Measurements from ENCODE around the gene SVOPL. TPM values are rescaled to one million over a fixed set of nuclear protein-coding genes. Genes with fewer than 3 reads are reported as not detected.

The SVOPL gene
- total and polyA plus RNA-seq, 2 experiments from 2014 or later = 0.95 to 1.1 TPM

DNA sequence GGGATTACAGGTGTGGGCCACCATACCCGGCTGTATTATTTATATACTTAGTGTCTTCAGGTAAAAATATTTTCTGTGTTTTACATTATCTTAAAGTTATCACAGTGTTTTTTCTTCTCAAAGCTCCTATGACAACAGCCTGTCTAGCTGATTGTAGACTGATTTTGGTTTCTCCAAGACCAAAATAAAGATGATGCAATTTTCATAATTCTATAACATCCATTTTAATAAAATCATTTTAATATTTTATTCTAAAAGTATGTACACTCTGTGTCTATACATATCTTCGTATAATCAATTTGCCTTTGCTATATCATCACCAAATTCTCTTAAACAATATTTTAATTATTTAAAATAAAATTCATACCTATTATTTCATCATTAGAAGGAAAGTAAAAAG lies 132.5 kb downstream of the SVOPL start:
- DNase-seq (ENCODE audit: low spot score) = no peak
- Histone ChIP-seq H3K4me3 (no peak overlapping the region), H4K20me1 (ENCODE audit: insufficient read depth, poor library complexity, severe bottlenecking) (no peaks in the 10 kb centered on the region), H3K36me3 (replicated peaks; ENCODE audit: insufficient read depth, low read depth) (peaks cover 13% of the 10 kb centered on the region), H2AFZ (no peak overlapping the region), H3K4me2 (no peak overlapping the region), H3K27me3 (no peaks in the 10 kb centered on the region), H3K9me2 (replicated peaks; ENCODE audit: insufficient read depth) (no peaks in the 10 kb centered on the region), H3K9me3 (ENCODE audit: low read depth) (peaks cover 12% of the 10 kb centered on the region), H3K79me2 (peaks cover 6% of the 10 kb centered on the region), H3K4me1 (ENCODE audit: insufficient read depth) (no peaks in the 10 kb centered on the region), H3K27ac (no peak overlapping the region)
- 100% methylated on average over 2 of the region's 2 CpGs for WGBS (ENCODE audit: low lambda C conversion rate, missing lambda C conversion rate)
- TF ChIP-seq EZH2 (IDR thresholded peaks at IDR 0.05; ENCODE audit: borderline replicate concordance) (no peak), CTCF (IDR thresholded peaks at IDR 0.05; ENCODE audit: poor library complexity) (no peak), EZH2phosphoT487 (IDR thresholded peaks at IDR 0.05; ENCODE audit: low read depth, severe bottlenecking, unreplicated experiment) (no peak)

- Histone ChIP-seq H3K27me3 (no peaks in the 10 kb centered on the region), H3K79me2 (peaks cover 6% of the 10 kb centered on the region), H3K4me1 (ENCODE audit: insufficient read depth) (no peaks in the 10 kb centered on the region), H3K27ac (peak overlapping the region; percentile 76), H4K20me1 (ENCODE audit: insufficient read depth, poor library complexity, severe bottlenecking) (no peaks in the 10 kb centered on the region), H3K4me3 (no peak overlapping the region), H3K9me2 (replicated peaks; ENCODE audit: insufficient read depth) (no peaks in the 10 kb centered on the region), H3K4me2 (no peak overlapping the region), H3K9me3 (ENCODE audit: low read depth) (peaks cover 16% of the 10 kb centered on the region), H3K36me3 (replicated peaks; ENCODE audit: insufficient read depth, low read depth) (peaks cover 25% of the 10 kb centered on the region), H2AFZ (no peak overlapping the region)
- peak; percentile 22 for DNase-seq (ENCODE audit: low spot score)
- WGBS (ENCODE audit: low lambda C conversion rate, missing lambda C conversion rate) = 94% methylated on average over 8 of the region's 8 CpGs
- TF ChIP-seq CTCF (IDR thresholded peaks at IDR 0.05; ENCODE audit: poor library complexity) (no peak), EZH2 (IDR thresholded peaks at IDR 0.05; ENCODE audit: borderline replicate concordance) (no peak)
Measured at GRCh38 chr7:138565451-138566114, 135.6 kb downstream of the SVOPL start.

DNA sequence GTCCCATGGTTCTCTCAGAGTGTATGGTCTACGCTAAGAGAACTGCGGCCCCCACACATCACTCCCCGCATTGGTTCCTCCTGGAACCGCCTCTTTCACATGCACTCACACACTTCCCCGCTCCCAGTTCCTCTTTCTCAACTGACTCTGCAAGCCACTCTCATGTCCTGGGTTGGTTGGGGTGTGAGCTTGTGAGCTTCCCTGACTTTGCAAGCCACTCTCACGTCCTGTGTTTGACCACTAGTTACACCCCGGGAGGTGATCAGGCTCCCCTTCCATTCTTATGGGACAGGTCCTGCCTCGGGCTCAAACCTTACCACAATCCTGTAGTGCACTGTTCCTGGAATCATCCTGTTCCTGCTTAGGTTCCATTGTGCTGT lies 136.1 kb downstream of the SVOPL start:
- peak overlapping the region; percentile 76 for H3K27ac ChIP-seq
- H3K4me2 ChIP-seq = no peak overlapping the region
- H3K36me3 ChIP-seq (replicated peaks; ENCODE audit: insufficient read depth, low read depth) = peaks cover 25% of the 10 kb centered on the region
- H4K20me1 ChIP-seq (ENCODE audit: insufficient read depth, poor library complexity, severe bottlenecking) = no peaks in the 10 kb centered on the region
- H3K9me3 ChIP-seq (ENCODE audit: low read depth) = peaks cover 16% of the 10 kb centered on the region
- no peak for DNase-seq (ENCODE audit: low spot score)
- no peaks in the 10 kb centered on the region for H3K27me3 ChIP-seq
- no peak overlapping the region for H2AFZ ChIP-seq
- no peaks in the 10 kb centered on the region for H3K9me2 ChIP-seq (replicated peaks; ENCODE audit: insufficient read depth)
- no peaks in the 10 kb centered on the region for H3K4me1 ChIP-seq (ENCODE audit: insufficient read depth)
- WGBS (ENCODE audit: low lambda C conversion rate, missing lambda C conversion rate) = over 99% methylated on average over 8 of the region's 8 CpGs
- H3K79me2 ChIP-seq = peaks cover 6% of the 10 kb centered on the region
- no peak overlapping the region for H3K4me3 ChIP-seq
- TF ChIP-seq EZH2phosphoT487 (IDR thresholded peaks at IDR 0.05; ENCODE audit: low read depth, severe bottlenecking, unreplicated experiment) = no peak
- TF ChIP-seq CTCF (IDR thresholded peaks at IDR 0.05; ENCODE audit: poor library complexity) = no peak
- no peak for TF ChIP-seq EZH2 (IDR thresholded peaks at IDR 0.05; ENCODE audit: borderline replicate concordance)

All from hepatocyte (in vitro differentiated cells).